Activated CD4-positive, CD25-positive, alpha-beta regulatory T cell (primary cell): Measurements from ENCODE around the gene MAGEB17.
"Not testable (repeated sequence)": the region's sequence is repeated elsewhere in the genome, so short reads cannot be mapped to it uniquely, and the experiment has no call there.

Experiments
- DNase-seq, 4 experiments: peaks; one replicate each; lab custom pipeline; 2025; lab: John Stamatoyannopoulos, UW

MAGEB17 gene

GRCh38 chrX:16167181-16167580, at the start of gene MAGEB17:
MAGEB17 (plus strand) TSS chrX:16167481; CDS start chrX:16170383, 2,902 bp downstream.
- no peak for DNase-seq

GRCh38 chrX:16119353-16120220, 47.7 kb upstream of the MAGEB17 start:
- DNase-seq: no peak

- no peak for DNase-seq
These were observed 46.9 kb upstream of the MAGEB17 start for GRCh38 chrX:16120431-16120830.

- DNase-seq: peak; percentile 1 to 14 (median 2)
These were observed 44.0 kb upstream of the MAGEB17 start, which contains the start of gene GRPR for GRCh38 chrX:16123222-16123786. GRPR (plus strand) TSS chrX:16123565; CDS start chrX:16123954, 389 bp downstream.

GRCh38 chrX:16124201-16124600, 43.1 kb upstream of the MAGEB17 start:
- DNase-seq: no peak

GRCh38 chrX:16125520-16126149, 41.6 kb upstream of the MAGEB17 start:
- no peak for DNase-seq

GRCh38 chrX:16130707-16131106, 36.6 kb upstream of the MAGEB17 start:
- no peak for DNase-seq

- no peak for DNase-seq
These were observed 32.3 kb upstream of the MAGEB17 start for GRCh38 chrX:16134936-16135335.

GRCh38 chrX:16136080-16136479, 31.2 kb upstream of the MAGEB17 start:
- no peak for DNase-seq

GRCh38 chrX:16137416-16138107, 29.7 kb upstream of the MAGEB17 start:
- DNase-seq: no peak

- DNase-seq: no peak
These were observed 29.2 kb upstream of the MAGEB17 start for GRCh38 chrX:16138108-16138427.

GRCh38 chrX:16140448-16140847, 26.8 kb upstream of the MAGEB17 start:
- no peak for DNase-seq

GRCh38 chrX:16140983-16141382, 26.3 kb upstream of the MAGEB17 start:
- DNase-seq: no peak

GRCh38 chrX:16141422-16142245, 25.6 kb upstream of the MAGEB17 start:
- DNase-seq: no peak

- no peak for DNase-seq
These were observed 25.1 kb upstream of the MAGEB17 start for GRCh38 chrX:16142246-16142558.

GRCh38 chrX:16143968-16144367, 23.3 kb upstream of the MAGEB17 start:
- no peak for DNase-seq

GRCh38 chrX:16144420-16144819, 22.9 kb upstream of the MAGEB17 start:
- DNase-seq: no peak

GRCh38 chrX:16145093-16145492, 22.2 kb upstream of the MAGEB17 start:
- DNase-seq: not testable (repeated sequence)

GRCh38 chrX:16145656-16146055, 21.6 kb upstream of the MAGEB17 start:
- no peak for DNase-seq

- DNase-seq: no peak
These were observed 18.4 kb upstream of the MAGEB17 start for GRCh38 chrX:16148896-16149295.

- DNase-seq: no peak
These were observed 11.6 kb upstream of the MAGEB17 start for GRCh38 chrX:16155581-16156096.
